ENCODE measurements around the gene RPP38. TPM values are rescaled to one million over a fixed set of nuclear protein-coding genes. Genes with fewer than 3 reads are reported as not detected.

Gene RPP38
- total and polyA plus RNA-seq, 10 of the 15 experiments (the other 5 are each of a cell fraction or from before 2014, with no cell fraction given) = 13.0 to 40.9 (median 27.2) TPM

DNA sequence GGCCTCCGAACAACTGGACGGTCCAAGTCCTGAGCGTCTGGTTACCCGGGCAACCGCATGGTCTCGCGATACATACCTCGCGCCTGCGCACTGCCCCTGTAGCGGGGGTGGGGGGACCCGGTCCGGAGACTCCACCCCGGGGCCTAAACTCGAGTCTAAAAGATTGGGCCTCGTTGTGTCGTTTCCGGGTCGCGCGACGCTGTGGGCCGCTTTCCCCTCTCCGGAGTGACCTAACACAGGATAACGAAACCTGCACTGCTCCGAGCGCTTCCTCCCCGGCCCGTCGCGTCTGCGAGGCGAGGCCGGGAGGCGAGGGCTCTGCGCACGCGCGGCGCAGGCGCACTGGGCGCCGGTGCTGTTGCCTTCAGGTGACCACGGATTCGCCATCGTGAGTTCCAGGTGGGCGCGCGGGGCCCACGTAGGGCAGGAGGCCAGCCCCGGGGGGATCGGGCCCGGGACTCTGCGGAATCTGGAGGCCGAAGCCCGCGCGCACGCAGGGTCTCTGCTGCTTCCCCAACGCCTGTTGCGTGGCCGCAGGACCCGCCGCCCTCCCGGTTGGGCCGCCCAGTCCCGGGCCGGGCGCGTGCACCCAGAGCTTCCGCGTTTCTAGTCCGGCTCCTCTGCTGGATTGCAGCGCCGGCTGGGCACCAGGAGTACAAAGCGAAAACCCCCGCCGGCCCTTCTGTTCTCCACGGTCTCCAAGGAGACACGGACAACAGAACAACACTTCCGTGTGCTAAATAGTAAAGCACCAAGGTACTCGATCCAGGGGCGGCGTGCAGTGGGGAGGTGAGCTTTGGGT is at the start of gene RPP38 (continued):
- TF ChIP-seq ELK1 (IDR thresholded peaks at IDR 0.05; ENCODE audit: low read depth, low read length) = 0 out of 2 replicates have a peak, but pooled peaks have one; percentile 35
- peak; percentile 70 to 93; a peak in 3 of 4 replicates for TF ChIP-seq BHLHE40 (IDR thresholded peaks at IDR 0.05; ENCODE audit: borderline replicate concordance in 1 of 2, low read depth in 2 of 2, low read length in 1 of 2)
- peak; percentile 94 for TF ChIP-seq NKRF (conservative IDR thresholded peaks at IDR 0.05)
- TF ChIP-seq NRF1 (conservative IDR thresholded peaks at IDR 0.05; ENCODE audit: low read depth, low read length) = peak; percentile 88
- peak; percentile 8 for TF ChIP-seq RELA (IDR thresholded peaks at IDR 0.05; ENCODE audit: borderline replicate concordance, partially characterized antibody)
- TF ChIP-seq TCF3 (IDR thresholded peaks at IDR 0.05; ENCODE audit: borderline replicate concordance, insufficient read depth, low read depth, low read length) = peak; percentile 66; the same call in 1 of the 2 replicates
- TF ChIP-seq SMAD5 (IDR thresholded peaks at IDR 0.05; ENCODE audit: low read depth) = peak; percentile 67; the same call in 1 of the 2 replicates
- no peak for TF ChIP-seq POU2F2 (IDR thresholded peaks at IDR 0.05; ENCODE audit: borderline replicate concordance, low read depth, low read length)
- TF ChIP-seq ETV6 (conservative IDR thresholded peaks at IDR 0.05 in 1 of 2, IDR thresholded peaks at IDR 0.05 in 1 of 2; ENCODE audit: borderline replicate concordance in 1 of 2, low read depth in 1 of 2) = peak in 1 of 2 experiments; percentile 93; a peak in 2 of 4 replicates
- TF ChIP-seq SP1 (IDR thresholded peaks at IDR 0.05; ENCODE audit: low read depth, low read length) = peak; percentile 38
- TF ChIP-seq KLF5 (IDR thresholded peaks at IDR 0.05; ENCODE audit: partially characterized antibody) = peak; percentile 34
- no peak; the same call in none of the 2 replicates for TF ChIP-seq ZNF207 (IDR thresholded peaks at IDR 0.05; ENCODE audit: borderline replicate concordance)
- peak; percentile 94 for TF ChIP-seq GATAD2B (conservative IDR thresholded peaks at IDR 0.05; ENCODE audit: low read depth)
- no peak for TF ChIP-seq RCOR1 (conservative IDR thresholded peaks at IDR 0.05; ENCODE audit: low read depth, low read length)
- peak; percentile 86; the same call in 1 of the 2 replicates for TF ChIP-seq CHD1 (IDR thresholded peaks at IDR 0.05; ENCODE audit: low read depth, low read length)
- 0 out of 2 replicates have a peak, but pooled peaks have one; percentile 19 for TF ChIP-seq RB1 (IDR thresholded peaks at IDR 0.05; ENCODE audit: borderline replicate concordance)
- TF ChIP-seq MEF2B (IDR thresholded peaks at IDR 0.05; ENCODE audit: partially characterized antibody, poor library complexity, severe bottlenecking) = peak; percentile 25
- TF ChIP-seq, protein P1, sequence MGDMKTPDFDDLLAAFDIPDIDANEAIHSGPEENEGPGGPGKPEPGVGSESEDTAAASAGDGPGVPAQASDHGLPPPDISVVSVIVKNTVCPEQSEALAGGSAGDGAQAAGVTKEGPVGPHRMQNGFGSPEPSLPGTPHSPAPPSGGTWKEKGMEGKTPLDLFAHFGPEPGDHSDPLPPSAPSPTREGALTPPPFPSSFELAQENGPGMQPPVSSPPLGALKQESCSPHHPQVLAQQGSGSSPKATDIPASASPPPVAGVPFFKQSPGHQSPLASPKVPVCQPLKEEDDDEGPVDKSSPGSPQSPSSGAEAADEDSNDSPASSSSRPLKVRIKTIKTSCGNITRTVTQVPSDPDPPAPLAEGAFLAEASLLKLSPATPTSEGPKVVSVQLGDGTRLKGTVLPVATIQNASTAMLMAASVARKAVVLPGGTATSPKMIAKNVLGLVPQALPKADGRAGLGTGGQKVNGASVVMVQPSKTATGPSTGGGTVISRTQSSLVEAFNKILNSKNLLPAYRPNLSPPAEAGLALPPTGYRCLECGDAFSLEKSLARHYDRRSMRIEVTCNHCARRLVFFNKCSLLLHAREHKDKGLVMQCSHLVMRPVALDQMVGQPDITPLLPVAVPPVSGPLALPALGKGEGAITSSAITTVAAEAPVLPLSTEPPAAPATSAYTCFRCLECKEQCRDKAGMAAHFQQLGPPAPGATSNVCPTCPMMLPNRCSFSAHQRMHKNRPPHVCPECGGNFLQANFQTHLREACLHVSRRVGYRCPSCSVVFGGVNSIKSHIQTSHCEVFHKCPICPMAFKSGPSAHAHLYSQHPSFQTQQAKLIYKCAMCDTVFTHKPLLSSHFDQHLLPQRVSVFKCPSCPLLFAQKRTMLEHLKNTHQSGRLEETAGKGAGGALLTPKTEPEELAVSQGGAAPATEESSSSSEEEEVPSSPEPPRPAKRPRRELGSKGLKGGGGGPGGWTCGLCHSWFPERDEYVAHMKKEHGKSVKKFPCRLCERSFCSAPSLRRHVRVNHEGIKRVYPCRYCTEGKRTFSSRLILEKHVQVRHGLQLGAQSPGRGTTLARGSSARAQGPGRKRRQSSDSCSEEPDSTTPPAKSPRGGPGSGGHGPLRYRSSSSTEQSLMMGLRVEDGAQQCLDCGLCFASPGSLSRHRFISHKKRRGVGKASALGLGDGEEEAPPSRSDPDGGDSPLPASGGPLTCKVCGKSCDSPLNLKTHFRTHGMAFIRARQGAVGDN (IDR thresholded peaks at IDR 0.05) = peak; percentile 91
- 0 out of 2 replicates have a peak, but pooled peaks have one; percentile 60 for TF ChIP-seq NBN (IDR thresholded peaks at IDR 0.05)
- no peak for TF ChIP-seq WRNIP1 (IDR thresholded peaks at IDR 0.05; ENCODE audit: borderline replicate concordance, low read depth, low read length)
